HCT116 (cell line): ENCODE results near the gene CASP7. TPM values are rescaled to one million over a fixed set of nuclear protein-coding genes. Genes with fewer than 3 reads are reported as not detected.

ENCODE experiments used
- ATAC-seq: fragments of 200-7000 bp; cut with Tn5 transposase; 2 replicates; pipeline ENCODE4 v1.9.1; 2020; ENCODE audit warnings: mild to moderate bottlenecking, moderate library complexity
- BruUV-seq: library from RNA; stranded (reverse); fragments of 400-500 nt; replicated peaks from 2 replicates; lab custom pipeline; 2021; lab: Mats Ljungman, UMichigan
- CTCF ChIA-PET: fragments of 300-600 bp; sonication (Branson Sonifier 250); formaldehyde crosslinking; loops from one replicate; lab custom pipeline; 2021; ENCODE audit warnings: antibody characterized with exemption; lab: Charles Lee
- POLR2A ChIA-PET: fragments of 300-600, 350-600 bp; sonication (Branson Sonifier 250); formaldehyde crosslinking; loops from one replicate; lab custom pipeline; 2021; ENCODE audit warnings: antibody characterized with exemption; lab: Charles Lee
- RAD21 ChIA-PET, 2 experiments: fragments of 300-600 bp; sonication (Branson Sonifier 250); formaldehyde crosslinking; loops; one replicate each; lab custom pipeline; 2023; ENCODE audit warnings: low total read pairs in 2 of 2; ENCODE audit not compliant: uncharacterized antibody in 2 of 2, unreplicated experiment in 2 of 2, low non-redundant PET in 1 of 2; lab: Charles Lee
- DNase-seq: peaks from one replicate; pipeline ENCODE4 v3.0.0-alpha.2; 2010; ENCODE audit warnings: low read depth, low spot score
- H2AFZ ChIP-seq: fragments of 200-600 bp; shearing (Covaris generic), sonication (generic); 2 replicates; pipeline ENCODE4 v1.6.1; 2017; ENCODE audit warnings: low read depth, mixed run types, mixed read lengths, antibody characterized with exemption, low read length; ENCODE audit not compliant: poor library complexity, severe bottlenecking
- H3K27ac ChIP-seq: 2 replicates; pipeline ENCODE4 v1.5.1; 2012; ENCODE audit warnings: low read depth, low read length
- H3K27me3 ChIP-seq: fragments of 200-600 bp; sonication (generic); 2 replicates; pipeline ENCODE4 v1.6.1; 2016; ENCODE audit warnings: mixed run types, low read length, mixed read lengths; ENCODE audit not compliant: insufficient read depth
- H3K36me3 ChIP-seq, 2 experiments: fragments of 200-500 bp in 1 of 2; fragments of 200-600 bp in 1 of 2; sonication (Bioruptor generic) in 1 of 2; sonication (generic) in 1 of 2; 2 replicates each; pipeline versions ENCODE4 v1.5.1 to v1.6.1; 2014 to 2016; ENCODE audit warnings: low read length in 2 of 2, inconsistent platforms in 1 of 2, mixed read lengths in 1 of 2, mixed run types in 1 of 2; ENCODE audit not compliant: insufficient read depth in 2 of 2, control insufficient read depth in 1 of 2
- H3K4me1 ChIP-seq, 2 experiments: fragments of 200-600 bp in 1 of 2; sonication (generic) in 1 of 2; 2 replicates each; pipeline versions ENCODE4 v1.5.1 to v1.6.1; 2012 to 2017; ENCODE audit warnings: low read length in 2 of 2, inconsistent platforms in 1 of 2, mild to moderate bottlenecking in 1 of 2, mixed read lengths in 1 of 2, mixed run types in 1 of 2, moderate library complexity in 1 of 2; ENCODE audit not compliant: insufficient read depth in 2 of 2, control insufficient read depth in 1 of 2
- H3K4me2 ChIP-seq: fragments of 200-600 bp; sonication (generic); 2 replicates; pipeline ENCODE4 v1.6.1; 2017; ENCODE audit warnings: mixed run types, low read length, mixed read lengths
- H3K4me3 ChIP-seq, 2 experiments: fragments of 200-600 bp in 1 of 2; sonication (generic) in 1 of 2; replicated peaks in 1 of 2; 2 replicates each; pipeline ENCODE4 v1.5.1; 2011 to 2016; ENCODE audit warnings: low read length in 2 of 2, control low read depth in 1 of 2, low read depth in 1 of 2, mild to moderate bottlenecking in 1 of 2, mixed read lengths in 1 of 2, mixed run types in 1 of 2
- H3K79me2 ChIP-seq: fragments of 200-600 bp; sonication (generic); 2 replicates; pipeline ENCODE4 v1.6.1; 2017; ENCODE audit warnings: mild to moderate bottlenecking, mixed run types, low read length, moderate library complexity, mixed read lengths; ENCODE audit not compliant: insufficient read depth
- H3K9ac ChIP-seq: fragments of 200-600 bp; sonication (generic); 2 replicates; pipeline ENCODE4 v1.6.1; 2016; ENCODE audit warnings: low read length, mixed read lengths
- H3K9me2 ChIP-seq: fragments of 200-600 bp; sonication (generic), shearing (Covaris generic); 2 replicates; pipeline ENCODE4 v1.6.1; 2017; ENCODE audit warnings: mixed run types, mild to moderate bottlenecking, moderate library complexity; ENCODE audit not compliant: insufficient read depth
- H3K9me3 ChIP-seq, 2 experiments: fragments of 200-500 bp in 1 of 2; fragments of 200-600 bp in 1 of 2; sonication (Bioruptor generic) in 1 of 2; sonication (generic) in 1 of 2; 2 replicates each; pipeline ENCODE4 v1.6.1; 2014 to 2017; ENCODE audit warnings: low read length in 2 of 2, mixed read lengths in 2 of 2, inconsistent platforms in 1 of 2, low read depth in 1 of 2, mild to moderate bottlenecking in 1 of 2, mixed run types in 1 of 2, moderate library complexity in 1 of 2; ENCODE audit not compliant: control insufficient read depth in 1 of 2, insufficient read depth in 1 of 2
- H4K20me1 ChIP-seq: fragments of 200-600 bp; sonication (generic), shearing (Covaris generic); 2 replicates; pipeline ENCODE4 v1.6.1; 2017; ENCODE audit warnings: mixed run types, mild to moderate bottlenecking, moderate library complexity; ENCODE audit not compliant: insufficient read depth
- ATF3 ChIP-seq: IDR thresholded peaks from 2 replicates; pipeline ENCODE4 v1.6.1; 2012
- CBX3 ChIP-seq: IDR thresholded peaks from 2 replicates; pipeline ENCODE4 v1.6.1; 2012; ENCODE audit warnings: low read depth
- CEBPB ChIP-seq: IDR thresholded peaks from 2 replicates; pipeline ENCODE4 v1.6.1; 2012; ENCODE audit warnings: low read depth
- CTCF ChIP-seq, 3 experiments: fragments of 200-600 bp in 1 of 3; sonication (generic) in 1 of 3; IDR thresholded peaks in 2 of 3; conservative IDR thresholded peaks in 1 of 3; 2 replicates each; pipeline ENCODE4 v1.5.1; 2012 to 2017; ENCODE audit warnings: low read depth in 2 of 3, low read length in 2 of 3, antibody characterized with exemption in 1 of 3, borderline replicate concordance in 1 of 3, control low read depth in 1 of 3, mild to moderate bottlenecking in 1 of 3, mixed read lengths in 1 of 3, mixed run types in 1 of 3, moderate library complexity in 1 of 3; ENCODE audit not compliant: insufficient read depth in 1 of 3
- EGR1 ChIP-seq: IDR thresholded peaks from 2 replicates; pipeline ENCODE4 v1.6.1; 2012; ENCODE audit warnings: low read depth
- EZH2phosphoT487 ChIP-seq: fragments of 200-600 bp; IDR thresholded peaks from 2 replicates; pipeline ENCODE4 v1.6.1; 2018; ENCODE audit warnings: antibody characterized with exemption, borderline replicate concordance
- FOSL1 ChIP-seq: IDR thresholded peaks from 2 replicates; pipeline ENCODE4 v1.6.1; 2012; ENCODE audit warnings: low read depth
- JUND ChIP-seq: IDR thresholded peaks from 2 replicates; pipeline ENCODE4 v1.6.1; 2012
- POLR2AphosphoS5 ChIP-seq: IDR thresholded peaks from 2 replicates; pipeline ENCODE4 v1.6.1; 2011; ENCODE audit warnings: mild to moderate bottlenecking, low read depth, low read length, moderate library complexity
- RAD21 ChIP-seq: IDR thresholded peaks from 2 replicates; pipeline ENCODE4 v1.6.1; 2012; ENCODE audit warnings: low read depth, mild to moderate bottlenecking
- SP1 ChIP-seq: IDR thresholded peaks from 2 replicates; pipeline ENCODE4 v1.6.1; 2012; ENCODE audit warnings: low read depth
- SRF ChIP-seq: IDR thresholded peaks from 2 replicates; pipeline ENCODE4 v1.6.1; 2012; ENCODE audit warnings: low read depth
- TCF7L2 ChIP-seq: IDR thresholded peaks from 2 replicates; pipeline ENCODE4 v1.7.0; 2011; ENCODE audit warnings: borderline replicate concordance, inconsistent platforms; ENCODE audit not compliant: insufficient read depth, insufficient read length; ENCODE audit errors: extremely low read depth
- YY1 ChIP-seq: IDR thresholded peaks from 2 replicates; pipeline ENCODE4 v1.6.1; 2011; ENCODE audit warnings: low read length, low read depth, moderate library complexity, mild to moderate bottlenecking; ENCODE audit not compliant: insufficient replicate concordance; ENCODE audit errors: extremely low read depth
- ZFX ChIP-seq: fragments of 450-650 bp; IDR thresholded peaks from 2 replicates; pipeline ENCODE4 v1.6.1; 2017
- ZNF274 ChIP-seq: fragments of 200-500 bp; sonication (Bioruptor generic); IDR thresholded peaks from 2 replicates; pipeline ENCODE4 v1.6.1; 2014; ENCODE audit warnings: mild to moderate bottlenecking, low read depth, low read length, inconsistent platforms
- intact Hi-C: fragments of 100-400 bp; cut with micrococcal nuclease; formaldehyde crosslinking; loops from 2 replicates; pipeline ENCODE4 v1.10.0; 2022
- total RNA-seq: library from RNA; stranded (reverse); gene quantifications from one replicate; pipeline ENCODE4 v1.2.1, GENCODE V29; 2021; ENCODE audit not compliant: unreplicated experiment
- TF ChIP-seq, protein P1 (sequence below): IDR thresholded peaks from 2 replicates; pipeline ENCODE4 v1.6.1; 2011; ENCODE audit warnings: mild to moderate bottlenecking, low read length, moderate library complexity; ENCODE audit not compliant: insufficient replicate concordance; ENCODE audit errors: extremely low read depth

Gene CASP7
- total RNA-seq, 1 experiment from 2014 or later, result 30.5 TPM

DNA sequence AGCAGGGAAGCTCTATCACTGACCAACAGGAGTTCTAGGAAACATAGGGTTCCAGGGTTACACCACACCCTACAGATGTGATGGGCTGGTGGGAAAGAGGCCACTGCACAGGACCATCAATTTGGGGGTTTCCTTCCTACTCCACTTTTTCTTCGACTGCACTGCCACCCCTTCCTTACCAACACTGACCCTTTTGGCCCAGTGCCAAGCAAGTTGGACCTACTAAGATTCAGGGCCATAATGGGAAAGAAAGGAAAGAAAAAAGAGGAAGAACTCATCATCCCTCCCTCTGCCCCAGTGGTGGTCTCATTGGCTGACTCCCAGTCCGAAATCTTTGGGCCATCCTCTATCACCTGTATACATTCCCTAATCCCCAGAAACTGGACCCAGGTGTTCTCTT is 65.7 kb downstream of the CASP7 start:
- H3K9me2 ChIP-seq, result no peaks in the 10 kb centered on the region
- no peak overlapping the region for H3K27ac ChIP-seq
- no peaks in the 10 kb centered on the region for H4K20me1 ChIP-seq
- BruUV-seq, result no TSS peak
- peaks cover 0 to 4% of the 10 kb centered on the region in 2 experiments; a peak in 1 of 4 replicates for H3K4me1 ChIP-seq
- H3K27me3 ChIP-seq, result no peaks in the 10 kb centered on the region
- no peak overlapping the region for H3K4me2 ChIP-seq
- POLR2A ChIA-PET, result no interaction called here
- no peak overlapping the region for H2AFZ ChIP-seq
- DNase-seq, result no peak
- TF ChIP-seq SRF, result no peak
- no peak for TF ChIP-seq ATF3
- no peak for TF ChIP-seq SP1
- TF ChIP-seq TCF7L2, result no peak
- TF ChIP-seq FOSL1, result no peak
- TF ChIP-seq EZH2phosphoT487, result no peak
- TF ChIP-seq EGR1, result no peak
- TF ChIP-seq RAD21, result no peak
- TF ChIP-seq YY1, result no peak
- TF ChIP-seq ZNF274, result no peak
- TF ChIP-seq, protein P1, sequence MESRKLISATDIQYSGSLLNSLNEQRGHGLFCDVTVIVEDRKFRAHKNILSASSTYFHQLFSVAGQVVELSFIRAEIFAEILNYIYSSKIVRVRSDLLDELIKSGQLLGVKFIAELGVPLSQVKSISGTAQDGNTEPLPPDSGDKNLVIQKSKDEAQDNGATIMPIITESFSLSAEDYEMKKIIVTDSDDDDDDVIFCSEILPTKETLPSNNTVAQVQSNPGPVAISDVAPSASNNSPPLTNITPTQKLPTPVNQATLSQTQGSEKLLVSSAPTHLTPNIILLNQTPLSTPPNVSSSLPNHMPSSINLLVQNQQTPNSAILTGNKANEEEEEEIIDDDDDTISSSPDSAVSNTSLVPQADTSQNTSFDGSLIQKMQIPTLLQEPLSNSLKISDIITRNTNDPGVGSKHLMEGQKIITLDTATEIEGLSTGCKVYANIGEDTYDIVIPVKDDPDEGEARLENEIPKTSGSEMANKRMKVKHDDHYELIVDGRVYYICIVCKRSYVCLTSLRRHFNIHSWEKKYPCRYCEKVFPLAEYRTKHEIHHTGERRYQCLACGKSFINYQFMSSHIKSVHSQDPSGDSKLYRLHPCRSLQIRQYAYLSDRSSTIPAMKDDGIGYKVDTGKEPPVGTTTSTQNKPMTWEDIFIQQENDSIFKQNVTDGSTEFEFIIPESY, result no peak
- TF ChIP-seq JUND, result no peak
- no peak for TF ChIP-seq CBX3
- TF ChIP-seq CEBPB, result no peak
- no peak for TF ChIP-seq CTCF (IDR thresholded peaks at IDR 0.05 in 2 of 3, conservative IDR thresholded peaks at IDR 0.05 in 1 of 3; ENCODE audit: borderline replicate concordance in 1 of 3, insufficient read depth in 1 of 3, low read depth in 2 of 3, low read length in 2 of 3)
- TF ChIP-seq ZFX, result no peak
- TF ChIP-seq POLR2AphosphoS5, result no peak
- TF ChIP-seq, all 23 proteins: peak for 0
- H3K4me3 ChIP-seq, result no peak overlapping the region
- intact Hi-C loops, result no loop called here
- RAD21 ChIA-PET, result no interaction called here
- CTCF ChIA-PET, result no interaction called here
- ATAC-seq, result no peak
- no peak overlapping the region for H3K9ac ChIP-seq
- no peaks in the 10 kb centered on the region for H3K9me3 ChIP-seq
- no peaks in the 10 kb centered on the region for H3K36me3 ChIP-seq
- no peaks in the 10 kb centered on the region for H3K79me2 ChIP-seq
